ENCODE data around the gene ABCC4. TPM values are rescaled to one million over a fixed set of nuclear protein-coding genes. Genes with fewer than 3 reads are reported as not detected.
A peak's percentile ranks its signal among the peaks of the same experiment; 100 is the strongest.

ABCC4 gene
- total and polyA plus RNA-seq, 2 of the 13 experiments (the other 11 are each of a cell fraction or from before 2014, with no cell fraction given): 4.2 to 11.3 TPM

GRCh38 chr13:95301183-95301967, at the start of gene ABCC4 (continued):
- TF ChIP-seq TRIM24 (CRISPR knock-in tag; IDR thresholded peaks at IDR 0.05): no peak
- peak; percentile 18; the same call in 1 of the 2 replicates for TF ChIP-seq TFE3 (CRISPR knock-in tag; IDR thresholded peaks at IDR 0.05)
- TF ChIP-seq FUBP1 (CRISPR knock-in tag; IDR thresholded peaks at IDR 0.05; ENCODE audit: borderline replicate concordance): no peak
- no peak for TF ChIP-seq IRF1 (CRISPR knock-in tag; IDR thresholded peaks at IDR 0.05; ENCODE audit: low read depth)
- TF ChIP-seq TAF1 (CRISPR knock-in tag; IDR thresholded peaks at IDR 0.05): peak; percentile 24; the same call in 1 of the 2 replicates
- TF ChIP-seq ZFP37 (CRISPR knock-in tag; IDR thresholded peaks at IDR 0.05; ENCODE audit: borderline replicate concordance): no peak
- TF ChIP-seq KDM5B (CRISPR knock-in tag; IDR thresholded peaks at IDR 0.05; ENCODE audit: borderline replicate concordance): no peak; the same call in 1 of the 2 replicates
- TF ChIP-seq ZSCAN9 (CRISPR knock-in tag; IDR thresholded peaks at IDR 0.05; ENCODE audit: borderline replicate concordance): no peak
- no peak for TF ChIP-seq ZEB1 (IDR thresholded peaks at IDR 0.05; ENCODE audit: insufficient replicate concordance, low read depth)
- TF ChIP-seq ZBTB25 (CRISPR knock-in tag; IDR thresholded peaks at IDR 0.05): no peak
- peak; percentile 61; the same call in 1 of the 2 replicates for TF ChIP-seq ZNF354B (CRISPR knock-in tag; IDR thresholded peaks at IDR 0.05)
- no peak for TF ChIP-seq SSRP1 (CRISPR knock-in tag; IDR thresholded peaks at IDR 0.05)
- TF ChIP-seq ZNF296 (CRISPR knock-in tag; conservative IDR thresholded peaks at IDR 0.05): no peak
- 0 out of 2 replicates have a peak, but pooled peaks have one; percentile 63 for TF ChIP-seq KLF6 (CRISPR knock-in tag; IDR thresholded peaks at IDR 0.05)
- no peak for TF ChIP-seq ZNF512B (CRISPR knock-in tag; IDR thresholded peaks at IDR 0.05; ENCODE audit: borderline replicate concordance)
- no peak for TF ChIP-seq KLF16 (CRISPR knock-in tag; IDR thresholded peaks at IDR 0.05)
- 0 out of 2 replicates have a peak, but pooled peaks have one; percentile 17 for TF ChIP-seq HDAC1 (CRISPR knock-in tag; IDR thresholded peaks at IDR 0.05)
- no peak for TF ChIP-seq DRAP1 (CRISPR knock-in tag; IDR thresholded peaks at IDR 0.05)
- no peak for TF ChIP-seq MAFG (CRISPR knock-in tag; IDR thresholded peaks at IDR 0.05)
- TF ChIP-seq NFIB (CRISPR knock-in tag; IDR thresholded peaks at IDR 0.05; ENCODE audit: borderline replicate concordance): no peak

Measured in HepG2 (cell line).